Stimulated activated naive CD8-positive, alpha-beta T cell treated with anti-CD3 and anti-CD28 coated beads, Interleukin-15, Interleukin-2, amounts not matched to agents 100 ng/mL and 50 ng/mL, for 24 hours (primary cell): Measurements from ENCODE around the gene LETM1.
"Not testable (repeated sequence)": the region's sequence is repeated elsewhere in the genome, so short reads cannot be mapped to it uniquely, and the experiment has no call there.

Experiments
- H3K27ac Mint-ChIP-seq: one replicate; pipeline ENCODE4 v1.8.0; 2021; ENCODE audit warnings: mild to moderate bottlenecking, mixed read lengths
- H3K27me3 Mint-ChIP-seq: one replicate; pipeline ENCODE4 v1.8.0; 2021; ENCODE audit warnings: mixed read lengths
- H3K36me3 Mint-ChIP-seq: one replicate; pipeline ENCODE4 v1.8.0; 2021; ENCODE audit warnings: low read depth, mixed read lengths
- H3K4me1 Mint-ChIP-seq: one replicate; pipeline ENCODE4 v1.8.0; 2021; ENCODE audit warnings: low read depth, mixed read lengths
- H3K4me3 Mint-ChIP-seq: one replicate; pipeline ENCODE4 v1.8.0; 2021; ENCODE audit warnings: mild to moderate bottlenecking, mixed read lengths
- H3K9me3 Mint-ChIP-seq: one replicate; pipeline ENCODE4 v1.8.0; 2021; ENCODE audit warnings: mixed read lengths

LETM1 gene

GRCh38 chr4:1851160-1851559 is 4.8 kb downstream of the LETM1 start:
- Mint-ChIP-seq H3K9me3 (no peaks in the 10 kb centered on the region), H3K36me3 (peaks cover 35% of the 10 kb centered on the region), H3K27ac (no peak overlapping the region), H3K4me1 (peaks cover 43% of the 10 kb centered on the region), H3K27me3 (no peaks in the 10 kb centered on the region), H3K4me3 (no peak overlapping the region)

GRCh38 chr4:1850276-1850675 is 5.7 kb downstream of the LETM1 start:
- Mint-ChIP-seq H3K36me3 (peaks cover 38% of the 10 kb centered on the region), H3K27me3 (no peaks in the 10 kb centered on the region), H3K4me3 (no peak overlapping the region), H3K4me1 (peaks cover 43% of the 10 kb centered on the region), H3K9me3 (no peaks in the 10 kb centered on the region), H3K27ac (no peak overlapping the region)

GRCh38 chr4:1846580-1846979 is 9.4 kb downstream of the LETM1 start:
- peaks cover 48% of the 10 kb centered on the region for H3K36me3 Mint-ChIP-seq
- H3K9me3 Mint-ChIP-seq = no peaks in the 10 kb centered on the region
- no peak overlapping the region for H3K4me3 Mint-ChIP-seq
- peaks cover 14% of the 10 kb centered on the region for H3K4me1 Mint-ChIP-seq
- no peaks in the 10 kb centered on the region for H3K27me3 Mint-ChIP-seq
- H3K27ac Mint-ChIP-seq = no peak overlapping the region

- H3K4me3 Mint-ChIP-seq, H3K27ac Mint-ChIP-seq, H3K27me3 Mint-ChIP-seq, H3K9me3 Mint-ChIP-seq, H3K4me1 Mint-ChIP-seq: not testable (repeated sequence)
- peaks cover 55% of the 10 kb centered on the region for H3K36me3 Mint-ChIP-seq
These were observed 11.3 kb downstream of the LETM1 start for GRCh38 chr4:1844618-1845017.

GRCh38 chr4:1843852-1844251 is 12.1 kb downstream of the LETM1 start:
- no peak overlapping the region for H3K27ac Mint-ChIP-seq
- no peaks in the 10 kb centered on the region for H3K27me3 Mint-ChIP-seq
- H3K4me1 Mint-ChIP-seq = peaks cover 6% of the 10 kb centered on the region
- peaks cover 61% of the 10 kb centered on the region for H3K36me3 Mint-ChIP-seq
- no peak overlapping the region for H3K4me3 Mint-ChIP-seq
- H3K9me3 Mint-ChIP-seq = no peaks in the 10 kb centered on the region

- Mint-ChIP-seq H3K36me3 (peaks cover 64% of the 10 kb centered on the region), H3K9me3 (no peaks in the 10 kb centered on the region), H3K27ac (no peak overlapping the region), H3K4me1 (peaks cover 6% of the 10 kb centered on the region), H3K4me3 (no peak overlapping the region), H3K27me3 (no peaks in the 10 kb centered on the region)
These were observed 12.9 kb downstream of the LETM1 start for GRCh38 chr4:1842993-1843448.

- Mint-ChIP-seq H3K27ac (peak overlapping the region; percentile 19), H3K36me3 (peaks cover 64% of the 10 kb centered on the region), H3K27me3 (no peaks in the 10 kb centered on the region), H3K9me3 (no peaks in the 10 kb centered on the region), H3K4me3 (no peak overlapping the region), H3K4me1 (peaks cover 6% of the 10 kb centered on the region)
These were observed 13.5 kb downstream of the LETM1 start for GRCh38 chr4:1842339-1842895.

GRCh38 chr4:1841887-1842210 is 14.1 kb downstream of the LETM1 start:
- Mint-ChIP-seq H3K4me3 (no peak overlapping the region), H3K9me3 (no peaks in the 10 kb centered on the region), H3K36me3 (peaks cover 64% of the 10 kb centered on the region), H3K27me3 (no peaks in the 10 kb centered on the region), H3K27ac (no peak overlapping the region), H3K4me1 (peaks cover 5% of the 10 kb centered on the region)

- Mint-ChIP-seq H3K27me3 (no peaks in the 10 kb centered on the region), H3K4me1 (peaks cover under 1% of the 10 kb centered on the region), H3K4me3 (no peak overlapping the region), H3K36me3 (peaks cover 63% of the 10 kb centered on the region), H3K27ac (no peak overlapping the region), H3K9me3 (no peaks in the 10 kb centered on the region)
These were observed 14.6 kb downstream of the LETM1 start for GRCh38 chr4:1841201-1841886.

- Mint-ChIP-seq H3K4me1 (peaks cover 6% of the 10 kb centered on the region), H3K9me3 (no peaks in the 10 kb centered on the region), H3K4me3 (no peak overlapping the region), H3K36me3 (peaks cover 70% of the 10 kb centered on the region), H3K27ac (no peak overlapping the region), H3K27me3 (no peaks in the 10 kb centered on the region)
These were observed 16.7 kb downstream of the LETM1 start for GRCh38 chr4:1839282-1839681.

- H3K27ac Mint-ChIP-seq = no peak overlapping the region
- H3K4me1 Mint-ChIP-seq = peaks cover 11% of the 10 kb centered on the region
- H3K27me3 Mint-ChIP-seq = no peaks in the 10 kb centered on the region
- peaks cover 60% of the 10 kb centered on the region for H3K36me3 Mint-ChIP-seq
- H3K9me3 Mint-ChIP-seq = no peaks in the 10 kb centered on the region
- H3K4me3 Mint-ChIP-seq = no peak overlapping the region
These were observed 18.9 kb downstream of the LETM1 start for GRCh38 chr4:1837069-1837468.

GRCh38 chr4:1836650-1837049 is 19.3 kb downstream of the LETM1 start:
- Mint-ChIP-seq H3K36me3 (peaks cover 62% of the 10 kb centered on the region), H3K4me3 (no peak overlapping the region), H3K4me1 (peaks cover 11% of the 10 kb centered on the region), H3K27me3 (no peaks in the 10 kb centered on the region), H3K27ac (no peak overlapping the region), H3K9me3 (no peaks in the 10 kb centered on the region)

GRCh38 chr4:1835836-1836235 is 20.1 kb downstream of the LETM1 start:
- H3K27me3 Mint-ChIP-seq, H3K9me3 Mint-ChIP-seq, H3K27ac Mint-ChIP-seq, H3K4me3 Mint-ChIP-seq: not testable (repeated sequence)
- Mint-ChIP-seq H3K4me1 (peaks cover 11% of the 10 kb centered on the region), H3K36me3 (peaks cover 63% of the 10 kb centered on the region)

GRCh38 chr4:1834047-1834775 is 21.7 kb downstream of the LETM1 start:
- no peaks in the 10 kb centered on the region for H3K27me3 Mint-ChIP-seq
- no peaks in the 10 kb centered on the region for H3K9me3 Mint-ChIP-seq
- peaks cover 66% of the 10 kb centered on the region for H3K36me3 Mint-ChIP-seq
- no peak overlapping the region for H3K4me3 Mint-ChIP-seq
- H3K4me1 Mint-ChIP-seq = peaks cover 11% of the 10 kb centered on the region
- H3K27ac Mint-ChIP-seq = peak overlapping the region; percentile 71

GRCh38 chr4:1833307-1834046 is 22.5 kb downstream of the LETM1 start:
- H3K9me3 Mint-ChIP-seq = no peaks in the 10 kb centered on the region
- peaks cover 11% of the 10 kb centered on the region for H3K4me1 Mint-ChIP-seq
- no peak overlapping the region for H3K27ac Mint-ChIP-seq

More at GRCh38 chr4:1833307-1834046, 22.5 kb downstream of the LETM1 start:
- no peak overlapping the region for H3K4me3 Mint-ChIP-seq
- peaks cover 61% of the 10 kb centered on the region for H3K36me3 Mint-ChIP-seq
- H3K27me3 Mint-ChIP-seq = no peaks in the 10 kb centered on the region
